Measurements from ENCODE around the gene GPR137C. TPM values are rescaled to one million over a fixed set of nuclear protein-coding genes. Genes with fewer than 3 reads are reported as not detected.

Gene GPR137C
- total RNA-seq, 1 experiment from 2014 or later = 2.7 TPM

DNA sequence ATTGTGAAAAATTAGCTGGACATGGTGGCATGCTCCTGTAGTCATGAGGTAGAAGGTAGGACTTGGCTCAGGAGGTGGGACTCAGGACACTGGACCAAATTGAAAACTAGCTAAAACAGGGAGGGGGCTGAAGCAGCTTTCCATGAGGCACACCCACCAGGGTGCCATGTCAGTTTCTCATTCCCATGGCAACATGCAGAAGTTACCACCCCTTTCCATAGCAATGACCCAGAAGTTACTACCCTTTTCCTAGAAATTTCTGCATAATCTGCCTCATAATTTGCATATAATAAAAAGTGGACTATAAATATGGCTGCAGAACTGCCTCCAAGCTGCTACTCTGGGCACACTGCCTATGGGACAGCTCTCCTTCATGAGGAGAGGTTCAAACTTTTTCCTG lies 104.3 kb downstream of the GPR137C start:
- CTCF ChIA-PET = no interaction called here
- TF ChIP-seq ZNF232 (CRISPR knock-in tag; IDR thresholded peaks at IDR 0.05) (no peak), JUN (CRISPR knock-in tag; IDR thresholded peaks at IDR 0.05) (no peak), EMX1 (CRISPR knock-in tag; IDR thresholded peaks at IDR 0.05) (no peak), CDX4 (CRISPR knock-in tag; IDR thresholded peaks at IDR 0.05; ENCODE audit: borderline replicate concordance) (no peak), NR2C2 (CRISPR knock-in tag; IDR thresholded peaks at IDR 0.05) (no peak), ESRRA (CRISPR knock-in tag; IDR thresholded peaks at IDR 0.05; ENCODE audit: borderline replicate concordance) (no peak), JAZF1 (CRISPR knock-in tag; IDR thresholded peaks at IDR 0.05) (no peak), ZNF671 (CRISPR knock-in tag; IDR thresholded peaks at IDR 0.05) (no peak), SMAD4 (CRISPR knock-in tag; IDR thresholded peaks at IDR 0.05) (no peak), CREM (CRISPR knock-in tag; IDR thresholded peaks at IDR 0.05) (no peak), ZNF423 (CRISPR knock-in tag; IDR thresholded peaks at IDR 0.05) (no peak), TEAD1 (CRISPR knock-in tag; IDR thresholded peaks at IDR 0.05) (no peak)
- TF ChIP-seq, protein P1, sequence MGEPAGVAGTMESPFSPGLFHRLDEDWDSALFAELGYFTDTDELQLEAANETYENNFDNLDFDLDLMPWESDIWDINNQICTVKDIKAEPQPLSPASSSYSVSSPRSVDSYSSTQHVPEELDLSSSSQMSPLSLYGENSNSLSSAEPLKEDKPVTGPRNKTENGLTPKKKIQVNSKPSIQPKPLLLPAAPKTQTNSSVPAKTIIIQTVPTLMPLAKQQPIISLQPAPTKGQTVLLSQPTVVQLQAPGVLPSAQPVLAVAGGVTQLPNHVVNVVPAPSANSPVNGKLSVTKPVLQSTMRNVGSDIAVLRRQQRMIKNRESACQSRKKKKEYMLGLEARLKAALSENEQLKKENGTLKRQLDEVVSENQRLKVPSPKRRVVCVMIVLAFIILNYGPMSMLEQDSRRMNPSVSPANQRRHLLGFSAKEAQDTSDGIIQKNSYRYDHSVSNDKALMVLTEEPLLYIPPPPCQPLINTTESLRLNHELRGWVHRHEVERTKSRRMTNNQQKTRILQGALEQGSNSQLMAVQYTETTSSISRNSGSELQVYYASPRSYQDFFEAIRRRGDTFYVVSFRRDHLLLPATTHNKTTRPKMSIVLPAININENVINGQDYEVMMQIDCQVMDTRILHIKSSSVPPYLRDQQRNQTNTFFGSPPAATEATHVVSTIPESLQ (CRISPR knock-in tag; IDR thresholded peaks at IDR 0.05) = no peak
- TF ChIP-seq, protein P2, sequence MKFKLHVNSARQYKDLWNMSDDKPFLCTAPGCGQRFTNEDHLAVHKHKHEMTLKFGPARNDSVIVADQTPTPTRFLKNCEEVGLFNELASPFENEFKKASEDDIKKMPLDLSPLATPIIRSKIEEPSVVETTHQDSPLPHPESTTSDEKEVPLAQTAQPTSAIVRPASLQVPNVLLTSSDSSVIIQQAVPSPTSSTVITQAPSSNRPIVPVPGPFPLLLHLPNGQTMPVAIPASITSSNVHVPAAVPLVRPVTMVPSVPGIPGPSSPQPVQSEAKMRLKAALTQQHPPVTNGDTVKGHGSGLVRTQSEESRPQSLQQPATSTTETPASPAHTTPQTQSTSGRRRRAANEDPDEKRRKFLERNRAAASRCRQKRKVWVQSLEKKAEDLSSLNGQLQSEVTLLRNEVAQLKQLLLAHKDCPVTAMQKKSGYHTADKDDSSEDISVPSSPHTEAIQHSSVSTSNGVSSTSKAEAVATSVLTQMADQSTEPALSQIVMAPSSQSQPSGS (CRISPR knock-in tag; IDR thresholded peaks at IDR 0.05; ENCODE audit: borderline replicate concordance, low read depth) = no peak
- TF ChIP-seq, protein P3, sequence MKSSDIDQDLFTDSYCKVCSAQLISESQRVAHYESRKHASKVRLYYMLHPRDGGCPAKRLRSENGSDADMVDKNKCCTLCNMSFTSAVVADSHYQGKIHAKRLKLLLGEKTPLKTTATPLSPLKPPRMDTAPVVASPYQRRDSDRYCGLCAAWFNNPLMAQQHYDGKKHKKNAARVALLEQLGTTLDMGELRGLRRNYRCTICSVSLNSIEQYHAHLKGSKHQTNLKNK (CRISPR knock-in tag; IDR thresholded peaks at IDR 0.05) = no peak
- TF ChIP-seq, protein P4, sequence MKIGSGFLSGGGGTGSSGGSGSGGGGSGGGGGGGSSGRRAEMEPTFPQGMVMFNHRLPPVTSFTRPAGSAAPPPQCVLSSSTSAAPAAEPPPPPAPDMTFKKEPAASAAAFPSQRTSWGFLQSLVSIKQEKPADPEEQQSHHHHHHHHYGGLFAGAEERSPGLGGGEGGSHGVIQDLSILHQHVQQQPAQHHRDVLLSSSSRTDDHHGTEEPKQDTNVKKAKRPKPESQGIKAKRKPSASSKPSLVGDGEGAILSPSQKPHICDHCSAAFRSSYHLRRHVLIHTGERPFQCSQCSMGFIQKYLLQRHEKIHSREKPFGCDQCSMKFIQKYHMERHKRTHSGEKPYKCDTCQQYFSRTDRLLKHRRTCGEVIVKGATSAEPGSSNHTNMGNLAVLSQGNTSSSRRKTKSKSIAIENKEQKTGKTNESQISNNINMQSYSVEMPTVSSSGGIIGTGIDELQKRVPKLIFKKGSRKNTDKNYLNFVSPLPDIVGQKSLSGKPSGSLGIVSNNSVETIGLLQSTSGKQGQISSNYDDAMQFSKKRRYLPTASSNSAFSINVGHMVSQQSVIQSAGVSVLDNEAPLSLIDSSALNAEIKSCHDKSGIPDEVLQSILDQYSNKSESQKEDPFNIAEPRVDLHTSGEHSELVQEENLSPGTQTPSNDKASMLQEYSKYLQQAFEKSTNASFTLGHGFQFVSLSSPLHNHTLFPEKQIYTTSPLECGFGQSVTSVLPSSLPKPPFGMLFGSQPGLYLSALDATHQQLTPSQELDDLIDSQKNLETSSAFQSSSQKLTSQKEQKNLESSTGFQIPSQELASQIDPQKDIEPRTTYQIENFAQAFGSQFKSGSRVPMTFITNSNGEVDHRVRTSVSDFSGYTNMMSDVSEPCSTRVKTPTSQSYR (CRISPR knock-in tag; IDR thresholded peaks at IDR 0.05) = no peak
- TF ChIP-seq, protein P5, sequence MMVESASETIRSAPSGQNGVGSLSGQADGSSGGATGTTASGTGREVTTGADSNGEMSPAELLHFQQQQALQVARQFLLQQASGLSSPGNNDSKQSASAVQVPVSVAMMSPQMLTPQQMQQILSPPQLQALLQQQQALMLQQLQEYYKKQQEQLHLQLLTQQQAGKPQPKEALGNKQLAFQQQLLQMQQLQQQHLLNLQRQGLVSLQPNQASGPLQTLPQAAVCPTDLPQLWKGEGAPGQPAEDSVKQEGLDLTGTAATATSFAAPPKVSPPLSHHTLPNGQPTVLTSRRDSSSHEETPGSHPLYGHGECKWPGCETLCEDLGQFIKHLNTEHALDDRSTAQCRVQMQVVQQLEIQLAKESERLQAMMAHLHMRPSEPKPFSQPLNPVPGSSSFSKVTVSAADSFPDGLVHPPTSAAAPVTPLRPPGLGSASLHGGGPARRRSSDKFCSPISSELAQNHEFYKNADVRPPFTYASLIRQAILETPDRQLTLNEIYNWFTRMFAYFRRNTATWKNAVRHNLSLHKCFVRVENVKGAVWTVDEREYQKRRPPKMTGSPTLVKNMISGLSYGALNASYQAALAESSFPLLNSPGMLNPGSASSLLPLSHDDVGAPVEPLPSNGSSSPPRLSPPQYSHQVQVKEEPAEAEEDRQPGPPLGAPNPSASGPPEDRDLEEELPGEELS (CRISPR knock-in tag; IDR thresholded peaks at IDR 0.05) = no peak
- Mint-ChIP-seq H3K27me3 (ENCODE audit: low read depth) (no peaks in the 10 kb centered on the region), H3K27ac (no peak overlapping the region), H3K9me3 (peaks cover 7% of the 10 kb centered on the region; the same call in 1 of the 2 replicates), H3K36me3 (peaks cover 27% of the 10 kb centered on the region), H3K4me1 (no peaks in the 10 kb centered on the region), H3K4me3 (no peak overlapping the region)
- DNase-seq (ENCODE audit: low spot score) (no peak), ATAC-seq (no peak)
- POLR2A ChIA-PET = interaction anchor here (0.6 kb wide), 1 partner anchor 364 kb away, joined by 3 read pairs; no protein-coding TSS in a partner anchor

DNA sequence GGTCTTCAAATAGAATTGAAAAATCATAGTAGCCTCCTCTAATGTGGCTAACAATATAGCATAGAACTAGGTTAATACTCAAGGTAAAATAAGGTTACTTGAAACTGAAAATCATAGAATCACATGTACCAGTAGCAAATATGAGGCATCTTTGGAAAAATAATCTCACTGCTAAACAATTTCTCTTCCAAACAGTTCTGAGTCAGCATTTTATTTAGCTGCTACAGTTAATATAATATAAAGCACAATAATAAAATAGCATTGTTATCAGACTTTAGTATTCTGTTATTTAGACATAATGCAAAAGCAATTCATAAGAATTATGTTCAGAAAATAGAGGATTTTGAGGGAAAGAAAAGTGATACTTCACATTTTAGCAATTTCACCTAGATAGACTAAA lies 107.7 kb downstream of the GPR137C start:
- H3K36me3 Mint-ChIP-seq = peaks cover 22% of the 10 kb centered on the region
- no peaks in the 10 kb centered on the region for H3K27me3 Mint-ChIP-seq (ENCODE audit: low read depth)
- no peak for DNase-seq (ENCODE audit: low spot score)
- H3K4me3 Mint-ChIP-seq = no peak overlapping the region
- H3K9me3 Mint-ChIP-seq = peaks cover 7% of the 10 kb centered on the region; the same call in 1 of the 2 replicates
- H3K4me1 Mint-ChIP-seq = peaks cover 15% of the 10 kb centered on the region
- no peak overlapping the region for H3K27ac Mint-ChIP-seq
- ATAC-seq = no peak
- ChIA-PET POLR2A (no interaction called here), CTCF (interaction anchor here (0.6 to 0.7 kb wide), 2 partner anchors 26 to 29 kb away, joined by 3 to 4 read pairs; no protein-coding TSS in a partner anchor)
- no peak for TF ChIP-seq ZNF396 (CRISPR knock-in tag; IDR thresholded peaks at IDR 0.05; ENCODE audit: borderline replicate concordance)
- TF ChIP-seq, protein P6, sequence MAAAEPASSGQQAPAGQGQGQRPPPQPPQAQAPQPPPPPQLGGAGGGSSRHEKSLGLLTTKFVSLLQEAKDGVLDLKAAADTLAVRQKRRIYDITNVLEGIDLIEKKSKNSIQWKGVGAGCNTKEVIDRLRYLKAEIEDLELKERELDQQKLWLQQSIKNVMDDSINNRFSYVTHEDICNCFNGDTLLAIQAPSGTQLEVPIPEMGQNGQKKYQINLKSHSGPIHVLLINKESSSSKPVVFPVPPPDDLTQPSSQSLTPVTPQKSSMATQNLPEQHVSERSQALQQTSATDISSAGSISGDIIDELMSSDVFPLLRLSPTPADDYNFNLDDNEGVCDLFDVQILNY (CRISPR knock-in tag; IDR thresholded peaks at IDR 0.05) = no peak
- no peak for TF ChIP-seq GABPB1 (CRISPR knock-in tag; IDR thresholded peaks at IDR 0.05)
- TF ChIP-seq JUN (CRISPR knock-in tag; IDR thresholded peaks at IDR 0.05) = no peak
- TF ChIP-seq SOX15 (CRISPR knock-in tag; IDR thresholded peaks at IDR 0.05) = no peak
- TF ChIP-seq, protein P5 (CRISPR knock-in tag; IDR thresholded peaks at IDR 0.05) = no peak
- no peak for TF ChIP-seq TEAD1 (CRISPR knock-in tag; IDR thresholded peaks at IDR 0.05)
- TF ChIP-seq JAZF1 (CRISPR knock-in tag; IDR thresholded peaks at IDR 0.05) = no peak
- TF ChIP-seq NR3C1 (CRISPR knock-in tag; conservative IDR thresholded peaks at IDR 0.05; ENCODE audit: low read depth) = no peak
- no peak for TF ChIP-seq SP1 (CRISPR knock-in tag; conservative IDR thresholded peaks at IDR 0.05)
- TF ChIP-seq SMAD3 (CRISPR knock-in tag; IDR thresholded peaks at IDR 0.05; ENCODE audit: borderline replicate concordance) = no peak
